SK-N-MC (cell line): ENCODE results near the gene FAM131B.

Experiments
- DNase-seq: peaks from one replicate; pipeline ENCODE4 v3.0.0-alpha.2; 2011; ENCODE audit warnings: low read depth, low spot score
- H3K27ac ChIP-seq: fragments of 200-600 bp; sonication (generic); 2 replicates; pipeline ENCODE4 v1.5.1; 2016; ENCODE audit warnings: mixed run types
- H3K36me3 ChIP-seq: fragments of 200-600 bp; sonication (generic); 2 replicates; pipeline ENCODE4 v1.6.1; 2017; ENCODE audit warnings: antibody characterized with exemption, low read length, mixed read lengths; ENCODE audit not compliant: insufficient read depth
- H3K4me3 ChIP-seq: fragments of 200-600 bp; sonication (generic); 2 replicates; pipeline ENCODE4 v1.5.1; 2016
- H3K9ac ChIP-seq: fragments of 200-600 bp; sonication (generic); 2 replicates; pipeline ENCODE4 v1.8.0; 2017; ENCODE audit warnings: mixed run types, mixed read lengths; ENCODE audit not compliant: insufficient read length
- H3K9me3 ChIP-seq: fragments of 200-600 bp; sonication (generic); 2 replicates; pipeline ENCODE4 v1.6.1; 2017; ENCODE audit warnings: low read depth, mild to moderate bottlenecking, antibody characterized with exemption, low read length, moderate library complexity, mixed read lengths
- EZH2 ChIP-seq: fragments of 200-600 bp; sonication (generic); IDR thresholded peaks from one replicate; pipeline ENCODE4 v1.6.1; 2017; ENCODE audit warnings: antibody characterized with exemption
- FOXP2 ChIP-seq: optimal IDR thresholded peaks from 2 replicates; pipeline ENCODE3; 2011; ENCODE audit warnings: mild to moderate bottlenecking, moderate library complexity; ENCODE audit not compliant: insufficient read depth; ENCODE audit errors: extremely low read length, control extremely low read depth
- POLR2AphosphoS5 ChIP-seq: IDR thresholded peaks from 2 replicates; pipeline ENCODE4 v1.6.1; 2012; ENCODE audit warnings: mild to moderate bottlenecking, low read depth, low read length, borderline replicate concordance

Gene FAM131B

GRCh38 chr7:143315776-143316175 is 46.7 kb downstream of the FAM131B start, which contains the start of gene CLCN1:
TSS of gene CLCN1 (plus strand) at chr7:143316111. CDS start at chr7:143316213, 102 bp downstream.
- Histone ChIP-seq H3K9ac (no peak within 1 kb of the TSS), H3K9me3 (no peaks in the 10 kb centered on the region), H3K4me3 (no peak within 1 kb of the TSS), H3K27ac (no peak within 1 kb of the TSS), H3K36me3 (no peaks in the 10 kb centered on the region)
- DNase-seq, result no peak
- TF ChIP-seq FOXP2 (no peak), EZH2 (no peak), POLR2AphosphoS5 (no peak)

- Histone ChIP-seq H3K9me3 (no peaks in the 10 kb centered on the region), H3K9ac (no peak overlapping the region), H3K4me3 (no peak overlapping the region), H3K27ac (no peak overlapping the region), H3K36me3 (no peaks in the 10 kb centered on the region; the same call in 1 of the 2 replicates)
- DNase-seq, result no peak
- TF ChIP-seq EZH2 (no peak), POLR2AphosphoS5 (no peak), FOXP2 (no peak)
These were observed 48.4 kb downstream of the FAM131B start for GRCh38 chr7:143314127-143314526.

GRCh38 chr7:143308632-143309031 is 53.9 kb downstream of the FAM131B start:
- Histone ChIP-seq H3K4me3 (no peak overlapping the region), H3K9ac (no peak overlapping the region), H3K36me3 (peaks cover 47% of the 10 kb centered on the region), H3K27ac (no peak overlapping the region), H3K9me3 (no peaks in the 10 kb centered on the region)
- TF ChIP-seq EZH2, result no peak
- no peak for TF ChIP-seq POLR2AphosphoS5
- no peak for TF ChIP-seq FOXP2
- DNase-seq, result no peak

GRCh38 chr7:143305423-143306070 is 57.0 kb downstream of the FAM131B start:
- no peak for DNase-seq

GRCh38 chr7:143304938-143305337 is 57.6 kb downstream of the FAM131B start:
- no peaks in the 10 kb centered on the region for H3K9me3 ChIP-seq
- H3K27ac ChIP-seq, result no peak overlapping the region
- TF ChIP-seq POLR2AphosphoS5, result no peak
- TF ChIP-seq FOXP2, result no peak
- no peak for TF ChIP-seq EZH2
- H3K36me3 ChIP-seq, result peaks cover 81% of the 10 kb centered on the region
- no peak overlapping the region for H3K9ac ChIP-seq
- no peak overlapping the region for H3K4me3 ChIP-seq
- no peak for DNase-seq

More at GRCh38 chr7:143305423-143306070, 57.0 kb downstream of the FAM131B start:
- Histone ChIP-seq H3K9me3 (no peaks in the 10 kb centered on the region), H3K36me3 (peaks cover 75% of the 10 kb centered on the region), H3K9ac (no peak overlapping the region), H3K4me3 (no peak overlapping the region), H3K27ac (no peak overlapping the region)
- TF ChIP-seq EZH2 (no peak), FOXP2 (no peak), POLR2AphosphoS5 (no peak)

GRCh38 chr7:143303733-143304132 is 58.8 kb downstream of the FAM131B start:
- TF ChIP-seq FOXP2 (no peak), EZH2 (no peak), POLR2AphosphoS5 (no peak)
- Histone ChIP-seq H3K9me3 (no peaks in the 10 kb centered on the region), H3K9ac (no peak overlapping the region), H3K4me3 (no peak overlapping the region), H3K27ac (no peak overlapping the region), H3K36me3 (peaks cover 93% of the 10 kb centered on the region)
- DNase-seq, result no peak
